HCT116 (cell line): Measurements from ENCODE around the gene BSG. TPM values are rescaled to one million over a fixed set of nuclear protein-coding genes. Genes with fewer than 3 reads are reported as not detected.
A peak's percentile ranks its signal among the peaks of the same experiment; 100 is the strongest.

Source experiments
- ATAC-seq: fragments of 200-7000 bp; cut with Tn5 transposase; 2 replicates; pipeline ENCODE4 v1.9.1; 2020; ENCODE audit warnings: mild to moderate bottlenecking, moderate library complexity
- BruUV-seq: library from RNA; stranded (reverse); fragments of 400-500 nt; replicated peaks from 2 replicates; lab custom pipeline; 2021; lab: Mats Ljungman, UMichigan
- CTCF ChIA-PET: fragments of 300-600 bp; sonication (Branson Sonifier 250); formaldehyde crosslinking; loops from one replicate; lab custom pipeline; 2021; ENCODE audit warnings: antibody characterized with exemption; lab: Charles Lee
- POLR2A ChIA-PET: fragments of 300-600, 350-600 bp; sonication (Branson Sonifier 250); formaldehyde crosslinking; loops from one replicate; lab custom pipeline; 2021; ENCODE audit warnings: antibody characterized with exemption; lab: Charles Lee
- RAD21 ChIA-PET, 2 experiments: fragments of 300-600 bp; sonication (Branson Sonifier 250); formaldehyde crosslinking; loops; one replicate each; lab custom pipeline; 2023; ENCODE audit warnings: low total read pairs in 2 of 2; ENCODE audit not compliant: uncharacterized antibody in 2 of 2, unreplicated experiment in 2 of 2, low non-redundant PET in 1 of 2; lab: Charles Lee
- DNase-seq: peaks from one replicate; pipeline ENCODE4 v3.0.0-alpha.2; 2010; ENCODE audit warnings: low read depth, low spot score
- H2AFZ ChIP-seq: fragments of 200-600 bp; shearing (Covaris generic), sonication (generic); 2 replicates; pipeline ENCODE4 v1.6.1; 2017; ENCODE audit warnings: low read depth, mixed run types, mixed read lengths, antibody characterized with exemption, low read length; ENCODE audit not compliant: poor library complexity, severe bottlenecking
- H3K27ac ChIP-seq: 2 replicates; pipeline ENCODE4 v1.5.1; 2012; ENCODE audit warnings: low read depth, low read length
- H3K27me3 ChIP-seq: fragments of 200-600 bp; sonication (generic); 2 replicates; pipeline ENCODE4 v1.6.1; 2016; ENCODE audit warnings: mixed run types, low read length, mixed read lengths; ENCODE audit not compliant: insufficient read depth
- H3K36me3 ChIP-seq, 2 experiments: fragments of 200-500 bp in 1 of 2; fragments of 200-600 bp in 1 of 2; sonication (Bioruptor generic) in 1 of 2; sonication (generic) in 1 of 2; 2 replicates each; pipeline versions ENCODE4 v1.5.1 to v1.6.1; 2014 to 2016; ENCODE audit warnings: low read length in 2 of 2, inconsistent platforms in 1 of 2, mixed read lengths in 1 of 2, mixed run types in 1 of 2; ENCODE audit not compliant: insufficient read depth in 2 of 2, control insufficient read depth in 1 of 2
- H3K4me1 ChIP-seq, 2 experiments: fragments of 200-600 bp in 1 of 2; sonication (generic) in 1 of 2; 2 replicates each; pipeline versions ENCODE4 v1.5.1 to v1.6.1; 2012 to 2017; ENCODE audit warnings: low read length in 2 of 2, inconsistent platforms in 1 of 2, mild to moderate bottlenecking in 1 of 2, mixed read lengths in 1 of 2, mixed run types in 1 of 2, moderate library complexity in 1 of 2; ENCODE audit not compliant: insufficient read depth in 2 of 2, control insufficient read depth in 1 of 2
- H3K4me2 ChIP-seq: fragments of 200-600 bp; sonication (generic); 2 replicates; pipeline ENCODE4 v1.6.1; 2017; ENCODE audit warnings: mixed run types, low read length, mixed read lengths
- H3K4me3 ChIP-seq, 2 experiments: fragments of 200-600 bp in 1 of 2; sonication (generic) in 1 of 2; replicated peaks in 1 of 2; 2 replicates each; pipeline ENCODE4 v1.5.1; 2011 to 2016; ENCODE audit warnings: low read length in 2 of 2, control low read depth in 1 of 2, low read depth in 1 of 2, mild to moderate bottlenecking in 1 of 2, mixed read lengths in 1 of 2, mixed run types in 1 of 2
- H3K79me2 ChIP-seq: fragments of 200-600 bp; sonication (generic); 2 replicates; pipeline ENCODE4 v1.6.1; 2017; ENCODE audit warnings: mild to moderate bottlenecking, mixed run types, low read length, moderate library complexity, mixed read lengths; ENCODE audit not compliant: insufficient read depth
- H3K9ac ChIP-seq: fragments of 200-600 bp; sonication (generic); 2 replicates; pipeline ENCODE4 v1.6.1; 2016; ENCODE audit warnings: low read length, mixed read lengths
- H3K9me2 ChIP-seq: fragments of 200-600 bp; sonication (generic), shearing (Covaris generic); 2 replicates; pipeline ENCODE4 v1.6.1; 2017; ENCODE audit warnings: mixed run types, mild to moderate bottlenecking, moderate library complexity; ENCODE audit not compliant: insufficient read depth
- H3K9me3 ChIP-seq, 2 experiments: fragments of 200-500 bp in 1 of 2; fragments of 200-600 bp in 1 of 2; sonication (Bioruptor generic) in 1 of 2; sonication (generic) in 1 of 2; 2 replicates each; pipeline ENCODE4 v1.6.1; 2014 to 2017; ENCODE audit warnings: low read length in 2 of 2, mixed read lengths in 2 of 2, inconsistent platforms in 1 of 2, low read depth in 1 of 2, mild to moderate bottlenecking in 1 of 2, mixed run types in 1 of 2, moderate library complexity in 1 of 2; ENCODE audit not compliant: control insufficient read depth in 1 of 2, insufficient read depth in 1 of 2
- H4K20me1 ChIP-seq: fragments of 200-600 bp; sonication (generic), shearing (Covaris generic); 2 replicates; pipeline ENCODE4 v1.6.1; 2017; ENCODE audit warnings: mixed run types, mild to moderate bottlenecking, moderate library complexity; ENCODE audit not compliant: insufficient read depth
- CEBPB ChIP-seq: IDR thresholded peaks from 2 replicates; pipeline ENCODE4 v1.6.1; 2012; ENCODE audit warnings: low read depth
- ELF1 ChIP-seq: IDR thresholded peaks from 2 replicates; pipeline ENCODE4 v1.6.1; 2012; ENCODE audit warnings: low read depth, borderline replicate concordance
- POLR2A ChIP-seq: IDR thresholded peaks from 2 replicates; pipeline ENCODE4 v1.7.0; 2011; ENCODE audit warnings: borderline replicate concordance; ENCODE audit not compliant: insufficient read depth, insufficient read length; ENCODE audit errors: extremely low read depth
- POLR2AphosphoS5 ChIP-seq: IDR thresholded peaks from 2 replicates; pipeline ENCODE4 v1.6.1; 2011; ENCODE audit warnings: mild to moderate bottlenecking, low read depth, low read length, moderate library complexity
- SIN3A ChIP-seq: IDR thresholded peaks from 2 replicates; pipeline ENCODE4 v1.6.1; 2012; ENCODE audit warnings: low read depth
- SP1 ChIP-seq: IDR thresholded peaks from 2 replicates; pipeline ENCODE4 v1.6.1; 2012; ENCODE audit warnings: low read depth
- TCF7L2 ChIP-seq: IDR thresholded peaks from 2 replicates; pipeline ENCODE4 v1.7.0; 2011; ENCODE audit warnings: borderline replicate concordance, inconsistent platforms; ENCODE audit not compliant: insufficient read depth, insufficient read length; ENCODE audit errors: extremely low read depth
- intact Hi-C: fragments of 100-400 bp; cut with micrococcal nuclease; formaldehyde crosslinking; loops from 2 replicates; pipeline ENCODE4 v1.10.0; 2022
- total RNA-seq: library from RNA; stranded (reverse); gene quantifications from one replicate; pipeline ENCODE4 v1.2.1, GENCODE V29; 2021; ENCODE audit not compliant: unreplicated experiment
- TF ChIP-seq, protein P1 (sequence below): IDR thresholded peaks from 2 replicates; pipeline ENCODE4 v1.6.1; 2012; ENCODE audit warnings: low read depth
- TF ChIP-seq, protein P2 (sequence below): IDR thresholded peaks from 2 replicates; pipeline ENCODE4 v1.6.1; 2012

The BSG gene
- total RNA-seq, 1 experiment from 2014 or later, result 603 TPM

DNA sequence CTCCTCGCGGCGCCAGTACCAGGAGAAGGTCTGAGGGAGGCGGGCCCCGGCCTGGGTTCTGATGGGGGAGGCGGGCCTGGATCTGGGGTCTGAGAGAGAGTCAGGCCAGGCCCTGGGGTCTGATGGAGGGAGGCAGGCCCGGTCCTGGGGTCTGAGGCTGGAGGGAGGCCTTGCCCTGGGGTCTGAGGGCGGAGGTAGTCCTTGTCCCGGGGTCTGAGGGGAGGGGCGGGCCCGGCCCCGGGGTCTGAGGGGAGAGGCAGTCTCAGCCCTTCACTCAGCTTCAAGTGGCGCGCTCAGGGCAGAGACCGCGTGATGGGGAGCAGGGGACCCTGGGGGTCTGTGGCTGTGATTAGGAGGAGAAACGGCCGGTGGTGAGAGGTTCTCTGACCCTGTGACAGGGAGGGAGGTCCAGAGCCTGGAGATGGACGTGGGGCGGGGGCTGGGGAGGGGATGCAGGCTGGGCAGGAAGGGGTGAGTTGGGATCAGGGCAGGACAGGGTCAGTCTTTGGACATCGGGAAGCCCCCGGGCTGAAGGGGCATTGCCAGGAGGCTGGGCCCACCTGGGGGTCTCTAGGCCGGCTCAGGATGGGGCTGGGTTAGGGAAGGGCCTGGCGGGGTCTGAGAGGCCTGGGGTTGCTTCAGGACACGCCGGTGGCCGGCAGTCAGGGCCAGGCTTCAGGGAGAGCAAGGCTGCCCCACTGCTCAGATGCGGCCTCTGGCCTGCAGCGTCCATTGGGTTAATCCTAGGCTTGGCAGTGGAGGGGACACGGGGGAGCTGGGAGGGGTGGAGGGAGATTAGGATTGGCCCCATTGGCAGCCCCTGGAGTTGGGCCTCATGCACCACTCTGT, 36.0 kb downstream of the BSG start (continued):
- TF ChIP-seq CEBPB, result no peak
- TF ChIP-seq POLR2A, result no peak
- no peak for TF ChIP-seq SP1
- TF ChIP-seq, protein P1, sequence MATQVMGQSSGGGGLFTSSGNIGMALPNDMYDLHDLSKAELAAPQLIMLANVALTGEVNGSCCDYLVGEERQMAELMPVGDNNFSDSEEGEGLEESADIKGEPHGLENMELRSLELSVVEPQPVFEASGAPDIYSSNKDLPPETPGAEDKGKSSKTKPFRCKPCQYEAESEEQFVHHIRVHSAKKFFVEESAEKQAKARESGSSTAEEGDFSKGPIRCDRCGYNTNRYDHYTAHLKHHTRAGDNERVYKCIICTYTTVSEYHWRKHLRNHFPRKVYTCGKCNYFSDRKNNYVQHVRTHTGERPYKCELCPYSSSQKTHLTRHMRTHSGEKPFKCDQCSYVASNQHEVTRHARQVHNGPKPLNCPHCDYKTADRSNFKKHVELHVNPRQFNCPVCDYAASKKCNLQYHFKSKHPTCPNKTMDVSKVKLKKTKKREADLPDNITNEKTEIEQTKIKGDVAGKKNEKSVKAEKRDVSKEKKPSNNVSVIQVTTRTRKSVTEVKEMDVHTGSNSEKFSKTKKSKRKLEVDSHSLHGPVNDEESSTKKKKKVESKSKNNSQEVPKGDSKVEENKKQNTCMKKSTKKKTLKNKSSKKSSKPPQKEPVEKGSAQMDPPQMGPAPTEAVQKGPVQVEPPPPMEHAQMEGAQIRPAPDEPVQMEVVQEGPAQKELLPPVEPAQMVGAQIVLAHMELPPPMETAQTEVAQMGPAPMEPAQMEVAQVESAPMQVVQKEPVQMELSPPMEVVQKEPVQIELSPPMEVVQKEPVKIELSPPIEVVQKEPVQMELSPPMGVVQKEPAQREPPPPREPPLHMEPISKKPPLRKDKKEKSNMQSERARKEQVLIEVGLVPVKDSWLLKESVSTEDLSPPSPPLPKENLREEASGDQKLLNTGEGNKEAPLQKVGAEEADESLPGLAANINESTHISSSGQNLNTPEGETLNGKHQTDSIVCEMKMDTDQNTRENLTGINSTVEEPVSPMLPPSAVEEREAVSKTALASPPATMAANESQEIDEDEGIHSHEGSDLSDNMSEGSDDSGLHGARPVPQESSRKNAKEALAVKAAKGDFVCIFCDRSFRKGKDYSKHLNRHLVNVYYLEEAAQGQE, result no peak
- TF ChIP-seq POLR2AphosphoS5, result no peak
- TF ChIP-seq, protein P2, sequence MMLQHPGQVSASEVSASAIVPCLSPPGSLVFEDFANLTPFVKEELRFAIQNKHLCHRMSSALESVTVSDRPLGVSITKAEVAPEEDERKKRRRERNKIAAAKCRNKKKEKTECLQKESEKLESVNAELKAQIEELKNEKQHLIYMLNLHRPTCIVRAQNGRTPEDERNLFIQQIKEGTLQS, result no peak
- TF ChIP-seq ELF1, result no peak
- TF ChIP-seq, all 23 proteins: peak for 0

GRCh38 chr19:609004-609346, 36.6 kb downstream of the BSG start:
- intact Hi-C loops, result no loop called here
- H3K9ac ChIP-seq, result no peak overlapping the region
- no peaks in the 10 kb centered on the region for H3K9me3 ChIP-seq
- ChIA-PET POLR2A (no interaction called here), CTCF (no interaction called here), RAD21 (no interaction called here)
- peak overlapping the region; percentile 21; the same call in 1 of the 2 replicates for H3K27ac ChIP-seq
- no peak overlapping the region for H3K4me3 ChIP-seq
- ATAC-seq (peak; percentile 53), DNase-seq (no peak)
- no peaks in the 10 kb centered on the region for H4K20me1 ChIP-seq
- H2AFZ ChIP-seq, result no peak overlapping the region
- peak overlapping the region; percentile 27 for H3K4me2 ChIP-seq
- peaks cover 8 to 11% of the 10 kb centered on the region in 2 experiments; a peak in 3 of 4 replicates for H3K4me1 ChIP-seq
- H3K36me3 ChIP-seq, result no peaks in the 10 kb centered on the region
- no peaks in the 10 kb centered on the region for H3K27me3 ChIP-seq
- no peaks in the 10 kb centered on the region for H3K9me2 ChIP-seq
- TF ChIP-seq SIN3A (no peak), TCF7L2 (peak; percentile 78), SP1 (no peak), POLR2AphosphoS5 (peak; percentile 32; the same call in 1 of the 2 replicates)
- no TSS peak for BruUV-seq
- no peaks in the 10 kb centered on the region for H3K79me2 ChIP-seq
